GM18511 (cell line): Measurements from ENCODE around the gene STAG3.
"Not testable (repeated sequence)": the region's sequence is repeated elsewhere in the genome, so short reads cannot be mapped to it uniquely, and the experiment has no call there.

Source experiments
- ATAC-seq: cut with Tn5 transposase; IDR thresholded peaks from one replicate; pipeline ENCODE4 v1.9.1; 2021; ENCODE audit warnings: mild to moderate bottlenecking, moderate library complexity; ENCODE audit not compliant: unreplicated experiment

STAG3 gene

GRCh38 chr7:100209493-100209892 is 31.8 kb downstream of the STAG3 start:
- ATAC-seq = no peak

GRCh38 chr7:100210805-100211204 is 33.1 kb downstream of the STAG3 start:
- no peak for ATAC-seq

GRCh38 chr7:100211342-100211780 is 33.6 kb downstream of the STAG3 start:
- no peak for ATAC-seq

- no peak for ATAC-seq
These were observed 35.0 kb downstream of the STAG3 start for GRCh38 chr7:100212631-100213286.

DNA sequence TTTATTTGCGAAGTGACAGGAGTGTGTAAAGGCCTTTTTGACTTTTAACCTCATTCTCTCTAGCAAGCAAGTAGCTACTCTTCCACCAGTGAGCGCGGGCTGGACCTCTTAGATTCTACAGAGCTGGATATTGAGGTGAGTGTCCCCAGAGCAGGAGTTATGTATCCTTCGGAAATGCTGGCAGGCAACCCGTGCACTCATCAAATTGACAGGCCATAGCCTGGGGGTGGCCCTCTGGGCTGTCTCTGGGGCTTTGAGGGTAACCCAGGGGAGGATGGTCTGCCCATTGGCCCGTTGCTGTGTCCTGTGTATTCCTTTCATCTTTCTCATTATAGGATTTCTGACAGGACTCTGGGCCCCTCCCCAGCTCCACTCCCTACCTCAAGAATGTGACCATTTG is 36.0 kb downstream of the STAG3 start:
- no peak for ATAC-seq

GRCh38 chr7:100214356-100214755 is 36.6 kb downstream of the STAG3 start:
- not testable (repeated sequence) for ATAC-seq

DNA sequence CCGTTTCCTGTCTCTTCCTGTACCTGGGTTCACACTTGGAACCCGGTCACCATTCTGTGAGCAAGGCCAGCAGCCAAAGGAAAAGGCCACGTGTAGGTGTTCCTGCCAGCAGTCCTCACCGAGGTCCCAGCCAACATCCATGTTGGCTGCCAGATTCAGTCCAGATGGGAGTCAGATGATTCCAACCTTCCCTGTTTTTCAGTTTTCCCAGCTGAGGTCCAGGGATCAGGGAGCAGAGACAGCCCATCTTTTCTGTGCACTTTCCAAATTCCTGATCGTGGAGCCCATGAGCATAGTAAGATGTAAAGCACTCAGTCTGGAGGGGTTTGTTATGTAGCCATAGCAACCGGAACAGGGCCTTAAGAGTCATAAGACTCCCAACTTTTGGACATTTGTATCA is 38.2 kb downstream of the STAG3 start:
- ATAC-seq = no peak

DNA sequence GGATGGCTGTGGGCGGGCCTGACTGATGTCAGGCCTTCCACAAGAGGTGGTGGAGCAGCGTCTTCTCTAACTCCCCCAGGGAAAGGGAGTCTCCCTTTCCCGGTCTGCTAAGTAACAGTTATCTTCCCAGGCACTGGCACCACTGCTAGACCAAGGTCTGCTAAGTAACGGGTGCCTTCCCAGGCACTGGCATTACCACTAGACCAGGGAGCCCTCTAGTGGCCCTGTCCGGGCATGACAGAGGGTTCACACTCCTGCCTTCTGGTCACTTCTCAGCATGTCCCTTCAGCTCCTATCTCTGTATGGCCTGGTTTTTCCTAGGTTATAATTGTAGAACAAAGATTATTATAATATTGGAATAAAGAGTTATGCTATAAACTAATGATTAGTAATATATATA is 40.2 kb downstream of the STAG3 start:
- ATAC-seq = peak; percentile 8

- ATAC-seq = no peak
These were observed 41.6 kb downstream of the STAG3 start for GRCh38 chr7:100219271-100219737.

- not testable (repeated sequence) for ATAC-seq
These were observed 42.3 kb downstream of the STAG3 start, which contains the start of gene PVRIG for GRCh38 chr7:100219801-100220585. Gene PVRIG, plus strand, starts transcription at chr7:100219949. Its CDS starts 22 bp downstream, at chr7:100219971.

- peak; percentile 9 for ATAC-seq
These were observed 43.0 kb downstream of the STAG3 start for GRCh38 chr7:100220586-100221230.

- peak; percentile 62 for ATAC-seq
These were observed 43.6 kb downstream of the STAG3 start for GRCh38 chr7:100221231-100221718.

DNA sequence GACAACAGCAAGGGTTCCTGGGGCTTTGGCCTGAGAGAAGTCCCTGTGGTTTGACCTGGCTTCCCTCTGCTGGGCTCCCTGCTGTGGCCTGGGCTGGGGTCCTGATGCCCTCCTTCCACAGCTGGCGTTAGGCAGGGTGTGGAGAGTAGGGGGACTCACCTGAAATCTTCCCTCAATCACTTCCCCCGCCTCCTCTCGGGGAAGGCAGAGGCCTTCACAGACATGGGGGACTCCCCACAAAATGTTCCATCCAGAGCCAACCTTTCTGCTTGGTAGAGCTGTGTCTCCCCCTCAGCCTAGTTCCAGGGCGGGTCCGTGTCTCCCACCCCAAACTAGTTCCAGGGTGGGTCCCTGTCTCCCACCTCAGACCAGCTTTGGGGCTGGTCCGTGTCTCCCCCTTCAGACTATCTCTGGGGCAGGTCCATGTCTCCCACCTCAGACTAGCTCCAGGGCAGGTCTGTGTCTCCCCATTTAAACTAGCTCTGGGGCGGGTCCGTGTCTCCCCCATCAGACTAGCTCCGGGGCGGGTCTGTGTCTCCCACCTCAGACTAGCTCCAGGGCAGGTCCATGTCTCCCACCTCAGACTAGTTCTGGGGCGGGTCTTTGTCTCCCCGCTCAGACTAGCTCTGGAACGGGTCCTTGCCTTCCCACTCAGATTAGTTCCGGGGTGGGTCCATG is 44.2 kb downstream of the STAG3 start:
- no peak for ATAC-seq

DNA sequence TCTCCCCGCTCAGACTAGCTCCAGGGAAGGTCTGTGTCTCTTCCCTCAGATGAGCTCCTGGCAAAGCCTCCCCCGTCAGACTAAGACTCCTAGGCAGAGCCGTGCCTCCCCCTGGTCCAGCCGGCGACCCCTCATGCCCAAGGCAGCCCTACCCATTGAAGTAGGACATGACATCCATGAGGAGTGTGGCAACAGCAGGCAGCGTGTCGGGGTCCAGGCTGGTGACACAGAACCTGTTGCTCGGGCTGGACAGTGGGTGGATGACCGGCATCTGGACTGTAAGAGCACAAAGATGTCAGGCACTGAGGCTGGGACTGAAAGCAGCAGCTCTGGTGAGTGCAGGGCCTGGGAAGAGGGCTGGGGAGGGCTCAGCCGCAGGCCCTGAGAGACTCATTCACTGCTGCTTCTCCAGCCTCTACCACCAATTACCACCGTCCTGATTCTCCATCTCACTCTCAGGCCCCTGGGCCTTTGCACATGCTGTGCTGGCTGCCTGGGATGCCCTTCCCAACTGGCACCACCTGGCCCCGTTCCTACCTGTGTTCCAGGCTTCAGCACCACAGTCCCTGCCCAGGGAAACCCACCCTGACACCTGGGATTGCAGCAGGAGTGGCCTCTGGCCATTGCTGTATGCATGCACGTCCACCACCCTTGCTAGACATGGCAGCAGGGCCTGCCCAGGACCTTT is 44.9 kb downstream of the STAG3 start:
- ATAC-seq = no peak

DNA sequence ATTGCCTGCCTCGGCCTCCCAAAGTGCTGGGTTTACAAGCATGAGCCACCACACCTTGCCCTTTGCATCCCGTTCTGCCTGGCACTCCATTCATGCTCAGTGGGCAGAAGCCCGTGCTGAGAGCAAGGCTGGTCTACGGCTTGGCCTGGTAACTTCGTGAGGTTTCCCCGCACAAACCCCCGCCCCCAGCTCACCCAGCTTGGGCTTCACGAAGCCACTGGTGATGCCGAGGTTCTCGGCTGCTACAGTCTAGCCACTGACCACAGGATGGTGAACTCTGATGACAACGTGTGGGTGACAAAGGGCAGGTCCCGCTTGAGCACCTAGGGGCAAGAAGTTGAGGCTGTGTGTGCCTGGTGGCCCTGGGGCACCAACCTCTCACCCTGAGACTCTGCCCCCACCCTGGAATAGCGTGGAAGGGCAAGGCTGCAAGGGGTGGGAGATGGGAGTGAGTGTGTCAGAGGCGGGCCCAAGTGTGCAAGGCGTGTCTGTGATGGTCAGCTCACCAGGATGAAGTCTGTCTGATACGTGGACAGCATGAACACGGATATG is 45.7 kb downstream of the STAG3 start:
- not testable (repeated sequence) for ATAC-seq

GRCh38 chr7:100224891-100225290 is 47.2 kb downstream of the STAG3 start:
- not testable (repeated sequence) for ATAC-seq

GRCh38 chr7:100234660-100235317 is 57.1 kb downstream of the STAG3 start:
- not testable (repeated sequence) for ATAC-seq

- not testable (repeated sequence) for ATAC-seq
These were observed 62.3 kb downstream of the STAG3 start for GRCh38 chr7:100239975-100240374.

GRCh38 chr7:100243385-100243784 is 65.7 kb downstream of the STAG3 start:
- ATAC-seq = not testable (repeated sequence)
